ENCODE measurements around the gene KIFC1. TPM values are rescaled to one million over a fixed set of nuclear protein-coding genes. Genes with fewer than 3 reads are reported as not detected.

KIFC1 gene
- total RNA-seq, 1 donor from 2014 or later = 7.4 TPM

GRCh38 chr6:33429750-33430052 is 38.1 kb downstream of the KIFC1 start:
- TF ChIP-seq CTCF (IDR thresholded peaks at IDR 0.05) = no peak
- H3K4me1 Mint-ChIP-seq (ENCODE audit: low read depth) = peaks cover 71% of the 10 kb centered on the region
- H3K27ac Mint-ChIP-seq (ENCODE audit: unreplicated experiment) = peak overlapping the region; percentile 14
- H3K9me3 Mint-ChIP-seq (ENCODE audit: low read depth) = no peaks in the 10 kb centered on the region
- DNase-seq (ENCODE audit: low spot score) = no peak
- H3K4me3 Mint-ChIP-seq (ENCODE audit: unreplicated experiment) = no peak overlapping the region
- no peaks in the 10 kb centered on the region for H3K27me3 Mint-ChIP-seq (ENCODE audit: low read depth)
- peaks cover 9% of the 10 kb centered on the region for H3K36me3 Mint-ChIP-seq (ENCODE audit: low read depth)

GRCh38 chr6:33430334-33430733 is 38.7 kb downstream of the KIFC1 start:
- TF ChIP-seq CTCF (IDR thresholded peaks at IDR 0.05) = no peak
- H3K27ac Mint-ChIP-seq (ENCODE audit: unreplicated experiment) = no peak overlapping the region
- H3K4me1 Mint-ChIP-seq (ENCODE audit: low read depth) = peaks cover 65% of the 10 kb centered on the region
- no peak for DNase-seq (ENCODE audit: low spot score)
- H3K9me3 Mint-ChIP-seq (ENCODE audit: low read depth) = no peaks in the 10 kb centered on the region
- H3K27me3 Mint-ChIP-seq (ENCODE audit: low read depth) = no peaks in the 10 kb centered on the region
- peaks cover 12% of the 10 kb centered on the region for H3K36me3 Mint-ChIP-seq (ENCODE audit: low read depth)
- no peak overlapping the region for H3K4me3 Mint-ChIP-seq (ENCODE audit: unreplicated experiment)

DNA sequence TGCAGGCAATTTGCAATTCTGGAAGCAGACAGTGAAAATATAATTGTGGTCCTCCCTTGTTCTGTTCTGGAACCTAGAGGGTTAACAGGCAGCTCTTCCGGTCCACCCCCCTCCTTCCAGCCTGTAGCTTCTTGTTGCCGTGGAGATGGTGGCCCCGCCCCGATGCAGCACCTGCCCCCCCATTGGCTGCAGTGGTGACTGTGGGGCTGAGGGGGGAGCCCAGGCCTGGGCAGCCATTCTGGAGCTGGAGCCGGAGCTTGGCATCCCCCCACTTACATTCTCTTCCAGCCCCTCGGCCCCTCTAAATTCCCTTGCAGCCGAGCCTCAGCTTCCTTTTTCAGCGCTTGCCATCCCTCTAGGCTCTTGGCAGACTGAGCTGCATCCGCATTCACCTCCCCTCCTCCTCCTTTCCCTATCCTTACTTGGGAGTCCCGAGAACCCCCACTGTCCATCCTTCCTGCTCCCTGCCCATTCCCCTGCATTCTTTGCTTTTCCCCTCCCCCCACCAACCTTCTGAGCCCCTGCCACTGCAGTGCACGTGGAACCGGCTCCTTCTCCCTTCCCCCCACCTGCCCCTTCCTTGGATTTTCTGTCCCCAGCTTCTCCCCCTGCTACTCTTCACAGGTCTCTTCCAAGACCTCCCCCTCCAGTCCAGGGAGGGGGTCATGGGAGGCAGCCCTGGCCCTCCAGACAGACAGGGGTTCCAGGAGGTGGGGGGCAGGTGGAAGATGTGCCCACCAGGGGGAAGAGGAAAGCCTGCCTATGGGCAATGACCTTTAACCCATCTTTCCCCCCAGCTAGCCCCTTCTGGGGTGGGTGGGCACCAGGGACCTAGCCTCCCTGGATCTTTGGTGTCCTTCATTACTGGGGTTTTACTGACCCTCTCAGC is 39.6 kb downstream of the KIFC1 start:
- H3K4me3 Mint-ChIP-seq (ENCODE audit: unreplicated experiment) = no peak overlapping the region

GRCh38 chr6:33431880-33432541 is 40.4 kb downstream of the KIFC1 start:
- no peak overlapping the region for H3K27ac Mint-ChIP-seq (ENCODE audit: unreplicated experiment)
- peaks cover 54% of the 10 kb centered on the region for H3K4me1 Mint-ChIP-seq (ENCODE audit: low read depth)
- no peaks in the 10 kb centered on the region for H3K9me3 Mint-ChIP-seq (ENCODE audit: low read depth)
- peaks cover 24% of the 10 kb centered on the region for H3K36me3 Mint-ChIP-seq (ENCODE audit: low read depth)
- no peak overlapping the region for H3K4me3 Mint-ChIP-seq (ENCODE audit: unreplicated experiment)
- no peaks in the 10 kb centered on the region for H3K27me3 Mint-ChIP-seq (ENCODE audit: low read depth)
- no peak for TF ChIP-seq CTCF (IDR thresholded peaks at IDR 0.05)
- no peak for DNase-seq (ENCODE audit: low spot score)

More for the DNA sequence above, 39.6 kb downstream of the KIFC1 start:
- H3K27ac Mint-ChIP-seq (ENCODE audit: unreplicated experiment) = no peak overlapping the region
- H3K4me1 Mint-ChIP-seq (ENCODE audit: low read depth) = peaks cover 60% of the 10 kb centered on the region
- no peaks in the 10 kb centered on the region for H3K9me3 Mint-ChIP-seq (ENCODE audit: low read depth)
- peaks cover 20% of the 10 kb centered on the region for H3K36me3 Mint-ChIP-seq (ENCODE audit: low read depth)
- no peaks in the 10 kb centered on the region for H3K27me3 Mint-ChIP-seq (ENCODE audit: low read depth)
- no peak for TF ChIP-seq CTCF (IDR thresholded peaks at IDR 0.05)
- DNase-seq (ENCODE audit: low spot score) = no peak

DNA sequence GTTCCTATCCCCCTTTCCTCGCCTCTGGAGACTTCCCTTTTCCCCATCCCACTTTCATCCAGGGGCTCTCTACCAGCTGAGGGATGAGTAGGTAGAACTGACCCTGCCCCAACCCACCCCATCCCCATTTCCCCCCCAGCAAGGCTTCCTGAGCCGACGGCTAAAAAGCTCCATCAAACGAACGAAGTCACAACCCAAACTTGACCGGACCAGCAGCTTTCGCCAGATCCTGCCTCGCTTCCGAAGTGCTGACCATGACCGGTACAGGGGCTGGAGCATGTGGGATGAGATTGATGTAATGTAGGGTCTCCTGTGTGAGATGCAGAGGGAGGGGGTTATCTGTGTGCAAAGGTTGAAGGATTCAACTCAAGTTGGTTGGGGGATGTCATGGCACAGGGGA is 40.9 kb downstream of the KIFC1 start:
- Mint-ChIP-seq H3K27me3 (ENCODE audit: low read depth) (no peaks in the 10 kb centered on the region), H3K36me3 (ENCODE audit: low read depth) (peaks cover 28% of the 10 kb centered on the region), H3K27ac (ENCODE audit: unreplicated experiment) (no peak overlapping the region), H3K9me3 (ENCODE audit: low read depth) (no peaks in the 10 kb centered on the region), H3K4me1 (ENCODE audit: low read depth) (peaks cover 48% of the 10 kb centered on the region), H3K4me3 (ENCODE audit: unreplicated experiment) (no peak overlapping the region)
- no peak for TF ChIP-seq CTCF (IDR thresholded peaks at IDR 0.05)
- DNase-seq (ENCODE audit: low spot score) = no peak

Measured in chondrocyte (in vitro differentiated cells).